Prostate gland (tissue), 2 donors: ENCODE data around the gene DRC3. TPM values are rescaled to one million over a fixed set of nuclear protein-coding genes. Genes with fewer than 3 reads are reported as not detected.

Experiments used
- DNase-seq: peaks from one replicate; pipeline ENCODE4 v3.0.0-alpha.2; 2019; ENCODE audit warnings: low spot score
- H3K27ac ChIP-seq, 2 donors: fragments of 200-600 bp; sonication (generic); 2 replicates each; pipeline ENCODE4 v1.5.1; 2017 to 2019
- H3K27me3 ChIP-seq: fragments of 200-600 bp; sonication (generic); replicated peaks from 2 replicates; pipeline ENCODE4 v1.5.1; 2019; ENCODE audit not compliant: insufficient read depth
- H3K36me3 ChIP-seq, 2 donors: fragments of 200-600 bp; sonication (generic); 1 replicate in 1 of 2; 2 replicates in 1 of 2; pipeline versions ENCODE4 v1.5.1 to v1.8.1; 2017 to 2019
- H3K4me1 ChIP-seq: fragments of 200-600 bp; sonication (generic); replicated peaks from 2 replicates; pipeline ENCODE4 v1.5.1; 2019
- H3K4me3 ChIP-seq, 2 donors: fragments of 200-600 bp; sonication (generic); 2 replicates each; pipeline ENCODE4 v1.5.1; 2017 to 2019
- H3K9me3 ChIP-seq: fragments of 200-600 bp; sonication (generic); 2 replicates; pipeline ENCODE4 v1.5.1; 2017
- POLR2A ChIP-seq: fragments of 450-650 bp; IDR thresholded peaks from one replicate; pipeline ENCODE4 v1.6.1; 2016; ENCODE audit warnings: antibody characterized with exemption, mild to moderate bottlenecking
- POLR2AphosphoS5 ChIP-seq: sonication (generic); formaldehyde crosslinking; IDR thresholded peaks from one replicate; pipeline ENCODE4 v1.6.1; 2017; ENCODE audit warnings: antibody characterized with exemption
- WGBS: methylation state at CpG from one replicate; pipeline ENCODE4 v1.1.5; 2018; 5-methylcytosine and 5-hydroxymethylcytosine counted together
- intact Hi-C: fragments of 100-400 bp; cut with DNase I; formaldehyde crosslinking; loops from one replicate; pipeline ENCODE4 v1.14.2; 2022
- total RNA-seq, 2 donors: library from RNA; depleted of rRNA; stranded (reverse); fragments of >200 nt; gene quantifications; one replicate each; pipeline ENCODE4 v1.1.0, GENCODE V29; 2016
- TF ChIP-seq, protein P1 (sequence below), 4 experiments: fragments of 200-600 bp in 2 of 4; fragments of 450-650 bp in 2 of 4; sonication (generic) in 2 of 4; IDR thresholded peaks; 1 replicate in 3 of 4; 2 replicates in 1 of 4; pipeline ENCODE4 v1.5.1; 2016 to 2019; ENCODE audit warnings: antibody characterized with exemption in 4 of 4, mild to moderate bottlenecking in 2 of 4, moderate library complexity in 2 of 4

The DRC3 gene
- total RNA-seq, 2 donors from 2014 or later = 4.5 to 10.0 TPM

DNA sequence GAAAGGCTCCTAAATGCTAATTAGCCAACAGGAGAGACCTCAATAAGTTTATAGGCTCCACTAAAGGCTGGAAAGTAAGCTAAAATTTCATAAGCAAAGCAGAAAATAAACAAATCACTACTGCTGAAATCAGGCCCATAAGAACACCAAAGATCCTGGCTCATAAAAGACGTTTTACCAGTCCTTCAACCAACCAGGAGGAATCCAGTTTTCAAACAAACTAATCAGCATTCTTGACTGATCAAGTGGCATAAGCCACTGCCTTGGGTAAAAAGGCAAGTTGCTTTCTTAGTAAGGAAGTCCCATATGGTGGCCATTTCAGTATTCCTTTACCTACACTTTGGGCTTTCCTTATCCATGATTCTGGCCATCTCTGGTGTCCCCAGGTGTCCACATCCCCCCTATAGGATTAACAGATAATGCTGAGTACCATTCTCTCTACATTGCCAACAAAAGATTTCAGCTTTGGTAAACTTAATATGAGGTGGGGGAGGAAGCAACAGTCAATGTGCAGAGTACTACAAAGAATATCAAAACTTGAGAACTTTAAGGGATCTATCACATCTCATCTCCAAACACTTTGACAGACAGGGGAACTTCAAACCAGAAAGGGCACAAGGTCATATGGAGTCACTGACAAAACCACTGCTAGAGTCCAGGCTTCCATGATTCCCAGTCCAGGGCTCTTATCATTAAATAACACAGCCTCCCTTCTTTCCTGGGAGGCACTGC, 1.8 kb upstream of the DRC3 start:
- H3K4me3 ChIP-seq = peak overlapping the region; percentile 93 to 95

DNA sequence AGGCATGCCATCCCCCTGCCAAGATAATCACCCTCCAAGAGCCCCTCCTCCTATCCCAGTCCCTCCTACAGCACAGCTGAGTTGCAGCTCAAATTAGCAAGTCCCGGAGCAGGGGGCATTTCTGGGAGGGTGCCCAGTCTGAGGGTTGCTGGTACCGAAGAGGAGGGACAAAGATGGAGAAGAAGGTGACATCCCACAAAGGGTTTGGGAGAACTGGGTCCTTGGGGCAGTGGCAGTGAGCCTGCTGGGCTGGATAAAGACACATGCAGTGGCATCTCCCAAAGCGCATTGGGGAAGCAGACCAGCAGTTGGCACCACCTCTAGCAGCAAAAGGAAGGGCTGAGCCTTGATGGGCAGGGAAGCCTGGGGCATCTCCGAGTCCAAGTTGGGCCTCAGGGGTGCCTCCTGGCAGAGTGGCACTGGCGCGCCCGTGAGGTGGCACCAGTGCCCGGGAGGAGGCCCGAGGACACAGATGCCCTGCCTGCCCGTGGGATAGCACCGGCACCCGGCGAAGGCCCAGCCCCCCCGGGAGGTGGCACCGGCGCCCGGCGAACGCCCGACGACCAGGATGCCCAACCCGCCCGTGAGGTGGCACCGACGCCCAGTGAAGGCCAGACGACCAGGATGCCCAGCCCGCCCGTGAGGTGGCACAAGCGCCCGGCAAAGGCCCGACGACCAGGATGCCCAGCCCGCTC, 1.1 kb upstream of the DRC3 start:
- intact Hi-C loops = loop anchor here (5.0 kb wide), 1 partner anchor 66 kb away; the partner anchor contains the start of genes ATPAF2 and GID4
- H3K27ac ChIP-seq = peak overlapping the region; percentile 91 to 95
- H3K9me3 ChIP-seq = no peaks in the 10 kb centered on the region
- H3K27me3 ChIP-seq = no peaks in the 10 kb centered on the region
- WGBS = 2% methylated on average over 26 of the region's 33 CpGs
- no peaks in the 10 kb centered on the region for H3K4me1 ChIP-seq
- H3K4me3 ChIP-seq = peak overlapping the region; percentile 93 to 95
- no peaks in the 10 kb centered on the region for H3K36me3 ChIP-seq
- TF ChIP-seq POLR2AphosphoS5 = no peak
- TF ChIP-seq, protein P1, sequence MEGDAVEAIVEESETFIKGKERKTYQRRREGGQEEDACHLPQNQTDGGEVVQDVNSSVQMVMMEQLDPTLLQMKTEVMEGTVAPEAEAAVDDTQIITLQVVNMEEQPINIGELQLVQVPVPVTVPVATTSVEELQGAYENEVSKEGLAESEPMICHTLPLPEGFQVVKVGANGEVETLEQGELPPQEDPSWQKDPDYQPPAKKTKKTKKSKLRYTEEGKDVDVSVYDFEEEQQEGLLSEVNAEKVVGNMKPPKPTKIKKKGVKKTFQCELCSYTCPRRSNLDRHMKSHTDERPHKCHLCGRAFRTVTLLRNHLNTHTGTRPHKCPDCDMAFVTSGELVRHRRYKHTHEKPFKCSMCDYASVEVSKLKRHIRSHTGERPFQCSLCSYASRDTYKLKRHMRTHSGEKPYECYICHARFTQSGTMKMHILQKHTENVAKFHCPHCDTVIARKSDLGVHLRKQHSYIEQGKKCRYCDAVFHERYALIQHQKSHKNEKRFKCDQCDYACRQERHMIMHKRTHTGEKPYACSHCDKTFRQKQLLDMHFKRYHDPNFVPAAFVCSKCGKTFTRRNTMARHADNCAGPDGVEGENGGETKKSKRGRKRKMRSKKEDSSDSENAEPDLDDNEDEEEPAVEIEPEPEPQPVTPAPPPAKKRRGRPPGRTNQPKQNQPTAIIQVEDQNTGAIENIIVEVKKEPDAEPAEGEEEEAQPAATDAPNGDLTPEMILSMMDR (IDR thresholded peaks at IDR 0.05) = no peak
- peak; percentile 21 for DNase-seq

More for the DNA sequence above, 1.8 kb upstream of the DRC3 start:
- TF ChIP-seq, protein P1 (IDR thresholded peaks at IDR 0.05) = no peak
- peak; percentile 90 for TF ChIP-seq POLR2AphosphoS5
- TF ChIP-seq POLR2A = peak; percentile 17
- peak; percentile 54 for DNase-seq
- H3K9me3 ChIP-seq = no peaks in the 10 kb centered on the region
- no peaks in the 10 kb centered on the region for H3K4me1 ChIP-seq
- WGBS = 7% methylated on average over 1 of the region's 1 CpG
- intact Hi-C loops = loop anchor here (5.0 kb wide), 1 partner anchor 66 kb away; the partner anchor contains the start of genes ATPAF2 and GID4
- peak overlapping the region; percentile 91 to 95 for H3K27ac ChIP-seq
- H3K36me3 ChIP-seq = no peaks in the 10 kb centered on the region
- no peaks in the 10 kb centered on the region for H3K27me3 ChIP-seq

DNA sequence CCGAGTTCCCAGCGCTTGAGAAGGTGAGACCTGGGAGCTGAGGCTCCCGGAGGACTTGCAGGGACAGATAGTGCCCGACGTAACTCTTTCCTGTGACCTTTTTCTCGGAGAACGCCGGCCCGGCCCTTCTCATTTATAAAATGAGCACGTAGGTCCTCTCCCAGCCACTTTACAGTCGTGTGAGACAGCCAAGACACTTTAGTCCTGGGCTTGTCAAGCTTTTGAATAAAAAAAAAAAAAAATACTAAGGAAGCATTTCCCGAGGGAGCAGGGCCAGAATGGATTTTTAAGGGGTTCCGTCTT, 241 bp downstream of the DRC3 start:
- no peaks in the 10 kb centered on the region for H3K4me1 ChIP-seq
- no peaks in the 10 kb centered on the region for H3K27me3 ChIP-seq
- 3% methylated on average over 13 of the region's 13 CpGs for WGBS
- peak overlapping the region in 1 of 2 donors; percentile 57 for H3K27ac ChIP-seq
- intact Hi-C loops = loop anchor here (5.0 kb wide), 1 partner anchor 64 kb away; the partner anchor contains the start of genes ATPAF2 and GID4
- no peaks in the 10 kb centered on the region for H3K9me3 ChIP-seq
- no peak for TF ChIP-seq POLR2AphosphoS5
- TF ChIP-seq, protein P1 (IDR thresholded peaks at IDR 0.05) = no peak
- TF ChIP-seq POLR2A = no peak
- H3K4me3 ChIP-seq = peak overlapping the region; percentile 46 to 54
- no peaks in the 10 kb centered on the region for H3K36me3 ChIP-seq
- no peak for DNase-seq

DNA sequence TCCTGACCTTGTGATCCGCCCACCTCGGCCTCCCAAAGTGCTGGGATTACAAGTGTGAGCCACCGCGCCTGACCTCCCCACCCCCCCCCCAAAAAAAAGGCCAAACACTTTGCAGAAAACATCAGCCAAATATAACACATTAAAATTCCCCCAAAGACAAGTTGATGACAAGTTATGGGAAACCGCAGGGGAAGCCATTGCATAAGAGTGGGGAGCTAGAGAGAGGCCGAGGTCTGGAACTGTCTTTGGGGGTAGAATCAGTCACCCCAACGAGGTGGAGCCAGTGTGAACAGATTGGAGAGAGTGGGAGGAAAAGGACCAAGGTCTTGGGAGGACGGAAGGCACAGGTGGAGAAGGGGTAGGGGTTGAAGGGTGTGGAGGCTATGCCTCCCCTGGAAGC, 2.8 kb downstream of the DRC3 start:
- no peak for DNase-seq
- H3K9me3 ChIP-seq = no peaks in the 10 kb centered on the region
- H3K4me3 ChIP-seq = no peak overlapping the region
- H3K36me3 ChIP-seq = no peaks in the 10 kb centered on the region
- H3K4me1 ChIP-seq = no peaks in the 10 kb centered on the region
- TF ChIP-seq POLR2A = no peak
- TF ChIP-seq POLR2AphosphoS5 = no peak
- TF ChIP-seq, protein P1 (IDR thresholded peaks at IDR 0.05) = no peak
- intact Hi-C loops = no loop called here
- H3K27me3 ChIP-seq = no peaks in the 10 kb centered on the region
- 80% methylated on average over 8 of the region's 8 CpGs for WGBS
- no peak overlapping the region for H3K27ac ChIP-seq
